Epithelial cell of proximal tubule (primary cell): ENCODE measurements around the gene CCDC150. TPM values are rescaled to one million over a fixed set of nuclear protein-coding genes. Genes with fewer than 3 reads are reported as not detected.

Experiments used
- DNase-seq: peaks from one replicate; pipeline ENCODE4 v3.0.0-alpha.2; 2011; ENCODE audit warnings: low read depth
- H3K4me3 ChIP-seq: 2 replicates; pipeline ENCODE4 v1.5.1; 2011; ENCODE audit warnings: low read depth, mild to moderate bottlenecking, low read length
- total RNA-seq: library from RNA; depleted of rRNA; stranded (reverse); fragments of >200 nt; gene quantifications from 2 replicates; pipeline ENCODE4 v1.2.3, GENCODE V29; 2015
- TF ChIP-seq, protein P1 (sequence below): conservative IDR thresholded peaks from 2 replicates; pipeline ENCODE4 v1.5.1; 2012; ENCODE audit warnings: low read depth, mild to moderate bottlenecking, low read length

The CCDC150 gene
- total RNA-seq, 1 donor from 2014 or later = 5.7 TPM

DNA sequence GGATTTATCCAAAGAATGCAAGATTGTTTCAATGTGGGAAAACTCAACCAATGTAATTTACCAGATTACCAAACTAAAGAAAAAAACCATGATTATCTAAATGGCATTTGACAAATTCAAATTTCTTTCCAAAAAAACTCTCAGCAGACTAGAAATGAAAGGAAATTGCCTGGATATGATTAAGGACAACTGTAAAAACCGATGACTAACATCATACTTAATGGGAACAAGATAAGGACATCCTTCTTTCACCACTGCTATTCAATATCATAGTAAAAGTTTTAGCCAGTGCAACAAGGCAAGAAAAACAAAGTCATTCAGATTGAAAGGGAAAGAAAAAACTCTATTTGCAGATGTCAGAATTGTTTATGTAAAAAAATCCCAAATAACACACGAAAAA lies 4.4 kb upstream of the CCDC150 start:
- TF ChIP-seq, protein P1, sequence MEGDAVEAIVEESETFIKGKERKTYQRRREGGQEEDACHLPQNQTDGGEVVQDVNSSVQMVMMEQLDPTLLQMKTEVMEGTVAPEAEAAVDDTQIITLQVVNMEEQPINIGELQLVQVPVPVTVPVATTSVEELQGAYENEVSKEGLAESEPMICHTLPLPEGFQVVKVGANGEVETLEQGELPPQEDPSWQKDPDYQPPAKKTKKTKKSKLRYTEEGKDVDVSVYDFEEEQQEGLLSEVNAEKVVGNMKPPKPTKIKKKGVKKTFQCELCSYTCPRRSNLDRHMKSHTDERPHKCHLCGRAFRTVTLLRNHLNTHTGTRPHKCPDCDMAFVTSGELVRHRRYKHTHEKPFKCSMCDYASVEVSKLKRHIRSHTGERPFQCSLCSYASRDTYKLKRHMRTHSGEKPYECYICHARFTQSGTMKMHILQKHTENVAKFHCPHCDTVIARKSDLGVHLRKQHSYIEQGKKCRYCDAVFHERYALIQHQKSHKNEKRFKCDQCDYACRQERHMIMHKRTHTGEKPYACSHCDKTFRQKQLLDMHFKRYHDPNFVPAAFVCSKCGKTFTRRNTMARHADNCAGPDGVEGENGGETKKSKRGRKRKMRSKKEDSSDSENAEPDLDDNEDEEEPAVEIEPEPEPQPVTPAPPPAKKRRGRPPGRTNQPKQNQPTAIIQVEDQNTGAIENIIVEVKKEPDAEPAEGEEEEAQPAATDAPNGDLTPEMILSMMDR = no peak
- H3K4me3 ChIP-seq = no peak overlapping the region
- DNase-seq = no peak

DNA sequence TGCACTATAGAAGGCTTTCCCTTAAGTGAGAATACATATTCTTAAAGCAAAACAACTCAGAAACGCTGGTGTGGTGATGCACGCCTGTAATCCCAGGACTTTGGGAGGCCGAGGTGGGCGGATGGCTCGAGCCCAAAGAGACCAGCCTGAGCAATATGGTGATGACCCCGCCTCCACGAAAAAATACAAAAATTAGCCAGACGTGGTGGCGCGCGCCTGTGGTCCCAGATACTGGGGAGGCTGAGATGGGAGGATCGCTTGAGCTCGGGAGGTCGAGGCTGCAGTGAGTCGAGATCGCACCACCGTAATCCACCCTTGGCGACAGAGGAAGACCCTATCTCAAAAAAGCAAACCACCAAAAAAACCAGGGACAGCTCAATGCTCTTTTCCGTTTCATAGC lies 750 bp upstream of the CCDC150 start:
- TF ChIP-seq, protein P1 = no peak
- DNase-seq = no peak
- H3K4me3 ChIP-seq = peak overlapping the region; percentile 81

DNA sequence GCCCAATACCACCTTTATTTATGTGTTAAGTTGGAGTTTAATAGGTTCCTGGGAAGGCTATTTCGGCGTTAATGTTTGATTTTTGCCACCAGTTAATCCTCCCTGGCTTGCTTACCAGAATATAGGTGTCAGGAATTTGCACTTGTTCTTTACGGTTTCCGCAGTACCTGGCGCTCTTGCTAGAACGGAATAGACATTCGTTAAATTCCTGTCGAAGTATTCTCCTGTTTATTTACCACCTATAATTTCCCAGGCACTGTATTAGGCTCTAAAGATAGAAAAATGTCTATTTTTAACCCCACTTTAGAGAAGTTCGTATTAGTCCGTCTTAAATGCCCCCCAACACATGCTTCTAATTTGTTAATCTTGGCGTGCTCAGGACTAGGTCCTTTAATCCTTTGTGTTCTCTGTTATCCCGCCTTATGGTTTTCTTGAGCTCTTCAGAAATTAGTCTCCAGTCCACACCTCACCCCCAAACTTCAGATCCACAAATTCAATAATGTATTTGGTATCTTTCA lies 575 bp downstream of the CCDC150 start:
- TF ChIP-seq, protein P1 = no peak
- peak overlapping the region; percentile 81 for H3K4me3 ChIP-seq
- DNase-seq = no peak

DNA sequence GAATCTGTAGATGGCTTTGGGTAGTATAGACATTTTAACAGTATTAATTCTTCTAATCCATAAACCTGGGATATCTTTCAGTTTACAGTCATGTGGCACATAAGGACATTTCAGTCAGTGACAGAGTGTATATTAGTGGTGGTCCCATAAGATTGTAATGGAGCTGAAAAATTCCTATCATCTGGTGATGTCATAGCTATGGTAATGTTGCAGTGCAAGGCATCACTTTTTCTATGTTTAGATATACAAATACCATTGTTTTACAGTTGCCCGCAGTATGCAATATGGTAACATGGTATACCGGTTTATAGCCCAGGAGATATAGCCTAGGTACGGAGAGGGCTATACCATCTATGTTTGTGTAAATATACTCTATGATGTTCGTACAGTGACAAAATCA lies 9.7 kb downstream of the CCDC150 start:
- no peak for DNase-seq
- TF ChIP-seq, protein P1 = no peak
- H3K4me3 ChIP-seq = no peak overlapping the region

DNA sequence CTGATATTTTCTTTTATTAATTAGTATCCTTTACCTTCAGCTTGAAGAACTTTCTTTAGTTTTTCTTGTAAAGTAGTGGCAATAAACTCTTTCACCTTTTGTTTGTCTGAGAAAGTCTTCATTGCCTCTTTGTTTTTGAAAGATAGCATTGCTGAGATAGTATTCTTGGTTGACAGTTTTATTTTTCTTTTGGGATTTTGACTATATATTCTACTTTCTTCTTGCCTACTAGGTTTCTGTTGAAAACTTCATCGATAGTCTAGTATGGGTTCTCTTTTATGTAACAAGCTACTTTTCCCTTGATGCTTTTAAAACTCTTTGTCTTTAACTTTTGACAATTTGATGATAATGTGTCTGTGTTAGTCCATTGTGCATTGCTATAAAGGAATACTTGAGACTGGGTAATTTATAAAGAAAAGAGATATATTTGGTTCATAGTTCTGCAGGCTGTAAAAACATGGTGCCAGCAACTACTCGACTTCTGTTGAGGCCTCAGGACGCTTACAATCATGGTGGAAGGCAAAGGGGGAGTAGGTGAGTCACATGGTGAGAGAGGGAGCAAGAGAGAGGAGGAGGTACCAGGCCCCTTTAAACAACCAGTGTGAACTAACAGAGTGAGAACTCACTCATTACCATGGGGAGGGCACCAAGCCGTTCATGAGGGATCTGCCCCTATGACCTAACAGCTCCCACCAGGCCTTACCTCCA lies 12.0 kb downstream of the CCDC150 start:
- H3K4me3 ChIP-seq = no peak overlapping the region
- TF ChIP-seq, protein P1 = no peak
- DNase-seq = no peak

DNA sequence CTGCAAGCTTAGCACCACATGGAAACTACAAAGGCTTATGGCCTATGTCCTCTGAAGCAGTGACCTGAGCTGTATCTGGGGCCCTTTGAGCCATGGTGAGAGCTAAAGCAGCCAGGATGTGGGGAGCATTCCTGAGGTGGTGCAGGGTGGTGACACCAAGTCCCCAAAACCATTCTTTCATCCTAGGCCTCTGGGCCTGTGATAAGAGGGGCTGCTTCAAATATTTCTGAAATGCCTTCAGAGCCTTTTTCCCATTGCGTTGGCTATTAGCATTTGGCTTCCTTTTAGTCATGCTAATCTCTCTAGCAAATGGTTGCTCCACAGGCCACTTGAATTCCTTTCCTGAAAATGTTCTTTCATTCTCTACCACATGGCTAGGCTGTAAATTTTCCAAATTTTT lies 13.4 kb downstream of the CCDC150 start:
- TF ChIP-seq, protein P1 = no peak
- no peak for DNase-seq

DNA sequence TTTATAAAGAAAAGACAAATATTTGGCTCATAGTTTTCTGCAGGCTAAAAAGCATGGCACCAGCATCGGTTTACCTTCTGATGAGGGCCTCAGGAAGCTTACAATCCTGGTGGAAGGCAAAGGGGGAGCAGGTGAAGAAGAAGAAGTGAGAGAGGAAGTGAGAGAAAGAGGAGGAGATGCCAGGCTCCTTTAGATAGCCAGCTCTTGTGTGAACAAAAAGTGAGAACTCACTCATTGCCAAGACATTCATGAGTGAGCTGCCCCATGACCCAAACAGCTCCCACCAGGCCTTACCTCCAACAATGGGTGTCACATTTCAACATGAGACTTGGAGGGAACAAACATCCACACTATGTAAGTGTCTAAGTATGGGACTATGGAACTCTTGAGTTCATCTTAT lies 14.3 kb downstream of the CCDC150 start:
- no peak for DNase-seq
- no peak overlapping the region for H3K4me3 ChIP-seq
- TF ChIP-seq, protein P1 = no peak

More for the DNA sequence above, 13.4 kb downstream of the CCDC150 start:
- no peak overlapping the region for H3K4me3 ChIP-seq
